Measurements from ENCODE around the gene WDR38. TPM values are rescaled to one million over a fixed set of nuclear protein-coding genes. Genes with fewer than 3 reads are reported as not detected.

Gene WDR38
- total and polyA plus RNA-seq, 2 of the 4 experiments (the other 2 are of a cell fraction), result not detected

GRCh38 chr9:124875501-124875900 is 22.2 kb downstream of the WDR38 start:
- no peak overlapping the region for H3K18ac ChIP-seq (ENCODE audit: low read depth, low read length)
- ChIA-PET POLR2A (ENCODE audit: unreplicated experiment) (no interaction called here), CTCF (no interaction called here)
- H3K4me1 ChIP-seq (ENCODE audit: control insufficient read depth, insufficient read depth, low read length), result peaks cover 20% of the 10 kb centered on the region
- in situ Hi-C loops (cut with MboI; ENCODE audit: low sequenced_read_pairs), result no loop called here
- intact Hi-C loops (cut with micrococcal nuclease), result no loop called here
- no peak overlapping the region for H4K91ac ChIP-seq (ENCODE audit: insufficient read depth, low read depth, low read length)
- no peak overlapping the region for H2BK5ac ChIP-seq (ENCODE audit: low read depth, low read length, poor library complexity, severe bottlenecking)
- peaks cover 63% of the 10 kb centered on the region for H4K20me1 ChIP-seq (ENCODE audit: insufficient read depth, low read length)
- peaks cover 15% of the 10 kb centered on the region; the same call in 1 of the 2 replicates for H3K9me1 ChIP-seq (ENCODE audit: insufficient read depth, low read length)
- H3K4me2 ChIP-seq (ENCODE audit: low read depth, low read length), result no peak overlapping the region
- no peak overlapping the region for H3K14ac ChIP-seq (replicated peaks; ENCODE audit: low read depth, low read length)
- H3K4me3 ChIP-seq (ENCODE audit: insufficient read depth, low read depth, low read length), result no peak overlapping the region
- H2AK5ac ChIP-seq (ENCODE audit: low read depth, low read length), result no peak overlapping the region
- BruUV-seq (replicated peaks), result no TSS peak
- H2BK15ac ChIP-seq (ENCODE audit: low read depth, low read length), result no peak overlapping the region
- H2AFZ ChIP-seq (replicated peaks; ENCODE audit: low read length, poor library complexity), result no peak overlapping the region
- H3K27me3 ChIP-seq (ENCODE audit: control insufficient read depth, insufficient read depth, low read length), result no peaks in the 10 kb centered on the region
- no peak overlapping the region for H3K4ac ChIP-seq (ENCODE audit: low read depth, low read length)
- H4K5ac ChIP-seq (ENCODE audit: low read depth, low read length), result no peak overlapping the region
- TF ChIP-seq RAD21 (IDR thresholded peaks at IDR 0.05; ENCODE audit: low read length) (no peak), FOS (IDR thresholded peaks at IDR 0.05; ENCODE audit: low read depth, low read length) (no peak), MAFK (IDR thresholded peaks at IDR 0.05; ENCODE audit: low read depth, low read length) (no peak), SMC3 (IDR thresholded peaks at IDR 0.05; ENCODE audit: low read depth, low read length) (no peak), BHLHE40 (IDR thresholded peaks at IDR 0.05; ENCODE audit: low read depth, low read length) (no peak), MAZ (IDR thresholded peaks at IDR 0.05; ENCODE audit: borderline replicate concordance, low read depth, low read length) (no peak), CEBPB (IDR thresholded peaks at IDR 0.05; ENCODE audit: low read depth, low read length) (no peak), NFE2L2 (IDR thresholded peaks at IDR 0.05; ENCODE audit: low read depth, low read length) (no peak), CHD1 (IDR thresholded peaks at IDR 0.05; ENCODE audit: low read depth, low read length) (no peak), RCOR1 (IDR thresholded peaks at IDR 0.05; ENCODE audit: insufficient replicate concordance, low read length) (no peak), MXI1 (IDR thresholded peaks at IDR 0.05; ENCODE audit: borderline replicate concordance, low read depth, low read length) (no peak), RFX5 (IDR thresholded peaks at IDR 0.05; ENCODE audit: low read depth, low read length) (no peak)
- TF ChIP-seq, protein P1, sequence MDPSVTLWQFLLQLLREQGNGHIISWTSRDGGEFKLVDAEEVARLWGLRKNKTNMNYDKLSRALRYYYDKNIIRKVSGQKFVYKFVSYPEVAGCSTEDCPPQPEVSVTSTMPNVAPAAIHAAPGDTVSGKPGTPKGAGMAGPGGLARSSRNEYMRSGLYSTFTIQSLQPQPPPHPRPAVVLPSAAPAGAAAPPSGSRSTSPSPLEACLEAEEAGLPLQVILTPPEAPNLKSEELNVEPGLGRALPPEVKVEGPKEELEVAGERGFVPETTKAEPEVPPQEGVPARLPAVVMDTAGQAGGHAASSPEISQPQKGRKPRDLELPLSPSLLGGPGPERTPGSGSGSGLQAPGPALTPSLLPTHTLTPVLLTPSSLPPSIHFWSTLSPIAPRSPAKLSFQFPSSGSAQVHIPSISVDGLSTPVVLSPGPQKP (IDR thresholded peaks at IDR 0.05; ENCODE audit: borderline replicate concordance, low read depth, low read length), result no peak
- TF ChIP-seq, protein P2, sequence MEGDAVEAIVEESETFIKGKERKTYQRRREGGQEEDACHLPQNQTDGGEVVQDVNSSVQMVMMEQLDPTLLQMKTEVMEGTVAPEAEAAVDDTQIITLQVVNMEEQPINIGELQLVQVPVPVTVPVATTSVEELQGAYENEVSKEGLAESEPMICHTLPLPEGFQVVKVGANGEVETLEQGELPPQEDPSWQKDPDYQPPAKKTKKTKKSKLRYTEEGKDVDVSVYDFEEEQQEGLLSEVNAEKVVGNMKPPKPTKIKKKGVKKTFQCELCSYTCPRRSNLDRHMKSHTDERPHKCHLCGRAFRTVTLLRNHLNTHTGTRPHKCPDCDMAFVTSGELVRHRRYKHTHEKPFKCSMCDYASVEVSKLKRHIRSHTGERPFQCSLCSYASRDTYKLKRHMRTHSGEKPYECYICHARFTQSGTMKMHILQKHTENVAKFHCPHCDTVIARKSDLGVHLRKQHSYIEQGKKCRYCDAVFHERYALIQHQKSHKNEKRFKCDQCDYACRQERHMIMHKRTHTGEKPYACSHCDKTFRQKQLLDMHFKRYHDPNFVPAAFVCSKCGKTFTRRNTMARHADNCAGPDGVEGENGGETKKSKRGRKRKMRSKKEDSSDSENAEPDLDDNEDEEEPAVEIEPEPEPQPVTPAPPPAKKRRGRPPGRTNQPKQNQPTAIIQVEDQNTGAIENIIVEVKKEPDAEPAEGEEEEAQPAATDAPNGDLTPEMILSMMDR (conservative IDR thresholded peaks at IDR 0.05; ENCODE audit: low read depth, low read length), result no peak
- no peak overlapping the region for H3K27ac ChIP-seq (ENCODE audit: insufficient read depth, low read length)
- peaks cover 64% of the 10 kb centered on the region for H3K36me3 ChIP-seq (ENCODE audit: control insufficient read depth, insufficient read depth, low read length)
- H3K79me1 ChIP-seq (ENCODE audit: low read depth in 1 of 2, low read length in 2 of 2), result peaks cover 24 to 59% of the 10 kb centered on the region in 2 experiments
- DNase-seq, result no peak
- H2BK120ac ChIP-seq (ENCODE audit: low read depth, low read length), result no peak overlapping the region
- H3K9me3 ChIP-seq (ENCODE audit: control insufficient read depth, insufficient read depth, low read length), result no peaks in the 10 kb centered on the region
- H4K8ac ChIP-seq (ENCODE audit: low read depth in 2 of 2, low read length in 2 of 2), result no peak overlapping the region
- 60% methylated on average over 1 of the region's 6 CpGs; no CpG with 5 or more reads in 1 of the 2 experiments for WGBS, 2 experiments (ENCODE audit: extremely low coverage in 2 of 2, insufficient read length in 1 of 2)
- dilution Hi-C loops (cut with HindIII; ENCODE audit: low sequenced_read_pairs, unreplicated experiment), result no loop called here
- H2AK9ac ChIP-seq (replicated peaks; ENCODE audit: low read depth, low read length, poor library complexity), result no peak overlapping the region
- H3K56ac ChIP-seq (ENCODE audit: extremely low read depth, insufficient read depth, low read length), result no peak overlapping the region
- no peak overlapping the region for H2BK20ac ChIP-seq (ENCODE audit: low read depth, low read length)
- H3K23ac ChIP-seq (ENCODE audit: low read depth, low read length), result no peak overlapping the region
- no peak for ATAC-seq (ENCODE audit: low read depth)
- no peak overlapping the region for H3K9ac ChIP-seq (ENCODE audit: low read depth, low read length)

Measured in IMR-90 (cell line).